Neuronal stem cell (in vitro differentiated cells): Measurements from ENCODE around the gene DIPK2A.
A peak's percentile ranks its signal among the peaks of the same experiment; 100 is the strongest.

ENCODE experiments used
- DNase-seq: peaks from one replicate; pipeline ENCODE4 v3.0.0-alpha.2; 2013; ENCODE audit warnings: low spot score
- H2AFZ ChIP-seq: one replicate; pipeline ENCODE4 v1.6.1; 2013; ENCODE audit warnings: mild to moderate bottlenecking, low read length, inconsistent platforms
- H2AK5ac ChIP-seq: 2 replicates; pipeline ENCODE4 v1.6.1; 2013; ENCODE audit warnings: low read depth, mild to moderate bottlenecking, inconsistent platforms, low read length, moderate library complexity, mixed read lengths
- H2BK120ac ChIP-seq: 2 replicates; pipeline ENCODE4 v1.6.1; 2013; ENCODE audit warnings: low read depth, mild to moderate bottlenecking, inconsistent platforms, low read length, moderate library complexity, mixed read lengths
- H2BK12ac ChIP-seq: one replicate; pipeline ENCODE4 v1.6.1; 2013; ENCODE audit warnings: low read length, inconsistent platforms
- H2BK15ac ChIP-seq: 2 replicates; pipeline ENCODE4 v1.6.1; 2013; ENCODE audit warnings: mild to moderate bottlenecking, low read length, inconsistent platforms, mixed read lengths
- H2BK5ac ChIP-seq: one replicate; pipeline ENCODE4 v1.6.1; 2013; ENCODE audit warnings: inconsistent platforms, mild to moderate bottlenecking, low read length, moderate library complexity
- H3K14ac ChIP-seq: one replicate; pipeline ENCODE4 v1.6.1; 2013; ENCODE audit warnings: low read length, inconsistent platforms
- H3K18ac ChIP-seq: 2 replicates; pipeline ENCODE4 v1.6.1; 2013; ENCODE audit warnings: low read length, inconsistent platforms
- H3K23ac ChIP-seq: 2 replicates; pipeline ENCODE4 v1.6.1; 2013; ENCODE audit warnings: low read depth, mild to moderate bottlenecking, mixed read lengths, low read length, inconsistent platforms; ENCODE audit not compliant: poor library complexity
- H3K27ac ChIP-seq: replicated peaks from 3 replicates; pipeline ENCODE4 v1.5.1; 2013; ENCODE audit warnings: low read length, inconsistent platforms
- H3K27me3 ChIP-seq, 3 experiments: 2 replicates each; pipeline ENCODE4 v1.6.1; 2013; ENCODE audit warnings: low read length in 3 of 3, mild to moderate bottlenecking in 2 of 3, inconsistent platforms in 1 of 3, low read depth in 1 of 3, mixed read lengths in 1 of 3, moderate library complexity in 1 of 3; ENCODE audit not compliant: control insufficient read depth in 3 of 3, insufficient read depth in 3 of 3
- H3K36me3 ChIP-seq, 2 donors: replicated peaks in 1 of 2; 2 replicates each; pipeline ENCODE4 v1.6.1; 2013; ENCODE audit warnings: low read length in 2 of 2; ENCODE audit not compliant: control insufficient read depth in 2 of 2, insufficient read depth in 2 of 2
- H3K4ac ChIP-seq: 2 replicates; pipeline ENCODE4 v1.6.1; 2013; ENCODE audit warnings: inconsistent platforms, mild to moderate bottlenecking, low read length, moderate library complexity
- H3K4me1 ChIP-seq, 2 donors: 1 replicate in 1 of 2; 2 replicates in 1 of 2; pipeline ENCODE4 v1.6.1; 2013; ENCODE audit warnings: low read length in 2 of 2, low read depth in 1 of 2; ENCODE audit not compliant: control insufficient read depth in 2 of 2, insufficient read depth in 1 of 2
- H3K4me2 ChIP-seq: one replicate; pipeline ENCODE4 v1.6.1; 2013; ENCODE audit warnings: mild to moderate bottlenecking, low read length, inconsistent platforms; ENCODE audit not compliant: insufficient read depth, poor library complexity, severe bottlenecking
- H3K4me3 ChIP-seq, 2 donors: 2 replicates each; pipeline ENCODE4 v1.5.1; 2013; ENCODE audit warnings: low read length in 2 of 2, mild to moderate bottlenecking in 2 of 2, inconsistent platforms in 1 of 2, moderate library complexity in 1 of 2
- H3K79me1 ChIP-seq: one replicate; pipeline ENCODE4 v1.6.1; 2013; ENCODE audit warnings: low read depth, mild to moderate bottlenecking, inconsistent platforms, low read length, moderate library complexity
- H3K9ac ChIP-seq: one replicate; pipeline ENCODE4 v1.6.1; 2013; ENCODE audit warnings: mild to moderate bottlenecking, low read depth, low read length, inconsistent platforms; ENCODE audit not compliant: poor library complexity
- H3K9me3 ChIP-seq, 2 donors: replicated peaks in 1 of 2; 2 replicates each; pipeline versions ENCODE3 to v1.6.1; 2013; ENCODE audit warnings: low read length in 2 of 2, mild to moderate bottlenecking in 2 of 2, inconsistent platforms in 1 of 2, low read depth in 1 of 2, mixed read lengths in 1 of 2, moderate library complexity in 1 of 2; ENCODE audit not compliant: control insufficient read depth in 2 of 2, insufficient read depth in 1 of 2
- H4K8ac ChIP-seq: one replicate; pipeline ENCODE4 v1.6.1; 2013; ENCODE audit warnings: low read depth, mild to moderate bottlenecking, inconsistent platforms, low read length, moderate library complexity
- H4K91ac ChIP-seq: one replicate; pipeline ENCODE4 v1.6.1; 2013; ENCODE audit warnings: low read length, low read depth, mild to moderate bottlenecking, inconsistent platforms; ENCODE audit not compliant: poor library complexity
- WGBS, 2 donors: extraction: QIAGEN DNeasy Blood & Tissue Kit; methylation state at CpG; one replicate each; pipeline ENCODE4 v1.1.7; 2013; ENCODE audit warnings: missing lambda C conversion rate in 2 of 2, mixed read lengths in 1 of 2; ENCODE audit not compliant: insufficient read length in 2 of 2, insufficient replicate concordance in 1 of 2; ENCODE audit errors: extremely low coverage in 2 of 2; 5-methylcytosine and 5-hydroxymethylcytosine counted together

DIPK2A gene

GRCh38 chr3:143970773-143971358 lies 757 bp upstream of the DIPK2A start:
- peak overlapping the region; percentile 87 for H3K27ac ChIP-seq
- H2BK120ac ChIP-seq = peak overlapping the region; percentile 41
- H3K79me1 ChIP-seq = peaks cover 6% of the 10 kb centered on the region
- H2AFZ ChIP-seq = peak overlapping the region; percentile 91
- no peaks in the 10 kb centered on the region for H3K9me3 ChIP-seq
- no peak overlapping the region for H3K14ac ChIP-seq
- peaks cover 0 to 3% of the 10 kb centered on the region in 2 donors for H3K4me1 ChIP-seq
- no CpG with 5 or more reads among the region's 37 CpGs for WGBS, 2 donors
- H3K4ac ChIP-seq = no peak overlapping the region
- peak overlapping the region; percentile 99 for H2BK15ac ChIP-seq
- H2BK5ac ChIP-seq = peak overlapping the region; percentile 62
- H3K4me2 ChIP-seq = peak overlapping the region; percentile 62
- H4K91ac ChIP-seq = no peak overlapping the region
- H3K4me3 ChIP-seq = peak overlapping the region; percentile 67 to 81
- H3K9ac ChIP-seq = peak overlapping the region; percentile 91
- H2AK5ac ChIP-seq = peak overlapping the region; percentile 37
- no peak overlapping the region for H2BK12ac ChIP-seq
- H4K8ac ChIP-seq = no peak overlapping the region
- no peak overlapping the region for H3K23ac ChIP-seq
- peak; percentile 65 for DNase-seq
- H3K27me3 ChIP-seq = no peaks in the 10 kb centered on the region
- peak overlapping the region; percentile 93 for H3K18ac ChIP-seq
- no peaks in the 10 kb centered on the region for H3K36me3 ChIP-seq

- no CpG with 5 or more reads among the region's 42 CpGs for WGBS, 2 donors
Measured at GRCh38 chr3:143972155-143972504, 507 bp downstream of the DIPK2A start.

GRCh38 chr3:143972505-143973258 lies 1.1 kb downstream of the DIPK2A start:
- peak overlapping the region; percentile 99 for H3K27ac ChIP-seq
- H2BK15ac ChIP-seq = peak overlapping the region; percentile 96
- H3K23ac ChIP-seq = peak overlapping the region; percentile 96
- peaks cover 6% of the 10 kb centered on the region for H3K79me1 ChIP-seq
- H4K8ac ChIP-seq = no peak overlapping the region
- H3K9ac ChIP-seq = peak overlapping the region; percentile 97
- H4K91ac ChIP-seq = peak overlapping the region; percentile 53
- H3K4me2 ChIP-seq = peak overlapping the region; percentile 86
- DNase-seq = peak; percentile 67
- peak overlapping the region; percentile 97 for H2BK12ac ChIP-seq
- peak overlapping the region; percentile 67 to 95 for H3K4me3 ChIP-seq
- H3K18ac ChIP-seq = peak overlapping the region; percentile 100
- peak overlapping the region; percentile 91 for H2BK5ac ChIP-seq
- no peaks in the 10 kb centered on the region for H3K27me3 ChIP-seq
- peak overlapping the region; percentile 91 for H2BK120ac ChIP-seq
- peak overlapping the region; percentile 91 for H2AFZ ChIP-seq
- H3K14ac ChIP-seq = peak overlapping the region; percentile 100
- peak overlapping the region; percentile 93 for H3K4ac ChIP-seq
- WGBS, 2 donors = no CpG with 5 or more reads among the region's 83 CpGs
- peak overlapping the region; percentile 93 for H2AK5ac ChIP-seq
- H3K9me3 ChIP-seq = no peaks in the 10 kb centered on the region
- H3K4me1 ChIP-seq = peaks cover 2 to 3% of the 10 kb centered on the region in 2 donors
- H3K36me3 ChIP-seq = no peaks in the 10 kb centered on the region

More at GRCh38 chr3:143972155-143972504, 507 bp downstream of the DIPK2A start:
- Histone ChIP-seq H2AFZ (peak overlapping the region; percentile 91), H3K36me3 (no peaks in the 10 kb centered on the region), H2BK12ac (peak overlapping the region; percentile 97), H3K4ac (peak overlapping the region; percentile 93), H2AK5ac (peak overlapping the region; percentile 93), H3K23ac (peak overlapping the region; percentile 96), H3K4me1 (peaks cover 0 to 3% of the 10 kb centered on the region in 2 donors), H4K8ac (no peak overlapping the region), H3K27me3 (no peaks in the 10 kb centered on the region), H3K14ac (peak overlapping the region; percentile 100), H3K4me3 (peak overlapping the region; percentile 67 to 95), H3K9me3 (no peaks in the 10 kb centered on the region), H2BK15ac (peak overlapping the region; percentile 96), H3K18ac (peak overlapping the region; percentile 100), H3K4me2 (peak overlapping the region; percentile 86), H4K91ac (peak overlapping the region; percentile 53), H3K9ac (peak overlapping the region; percentile 97), H2BK120ac (peak overlapping the region; percentile 91), H3K79me1 (peaks cover 6% of the 10 kb centered on the region), H3K27ac (peak overlapping the region; percentile 99), H2BK5ac (peak overlapping the region; percentile 91)
- DNase-seq = no peak
